PC-3 (cell line): ENCODE measurements around the gene TACC2. TPM values are rescaled to one million over a fixed set of nuclear protein-coding genes. Genes with fewer than 3 reads are reported as not detected.

ENCODE experiments used
- ATAC-seq: fragments of 200-7000 bp; cut with Tn5 transposase; 2 replicates; pipeline ENCODE4 v1.9.1; 2020; ENCODE audit warnings: mild to moderate bottlenecking, moderate library complexity
- BruUV-seq: library from RNA; stranded (reverse); fragments of 400-500 nt; replicated peaks from 2 replicates; lab custom pipeline; 2021; lab: Mats Ljungman, UMichigan
- CTCF ChIA-PET: fragments of 300-600 bp; sonication (Branson Sonifier 250); formaldehyde crosslinking; loops from one replicate; lab custom pipeline; 2022; ENCODE audit warnings: antibody characterized with exemption; lab: Charles Lee
- POLR2A ChIA-PET: fragments of 300-600 bp; sonication (Branson Sonifier 250); formaldehyde crosslinking; loops from one replicate; lab custom pipeline; 2022; ENCODE audit warnings: antibody characterized with exemption; ENCODE audit not compliant: unreplicated experiment; lab: Charles Lee
- DNase-seq: peaks from one replicate; pipeline ENCODE4 v3.0.0-alpha.2; 2015
- H2AFZ ChIP-seq: fragments of 300-600 bp; sonication (generic); 2 replicates; pipeline ENCODE4 v1.6.0; 2016; ENCODE audit warnings: antibody characterized with exemption, low read length
- H3F3A ChIP-seq: fragments of 300-600 bp; sonication (generic); one replicate; pipeline ENCODE4 v1.6.0; 2017; ENCODE audit warnings: antibody characterized with exemption, low read length, control low read depth, mild to moderate bottlenecking; ENCODE audit not compliant: unreplicated experiment
- H3K27ac ChIP-seq: fragments of 300-600 bp; sonication (generic); 2 replicates; pipeline ENCODE4 v1.5.1; 2016; ENCODE audit warnings: mild to moderate bottlenecking, low read length
- H3K27me3 ChIP-seq: fragments of 300-600 bp; sonication (generic); 2 replicates; pipeline ENCODE4 v1.6.1; 2016; ENCODE audit warnings: low read length, mixed read lengths
- H3K36me3 ChIP-seq: fragments of 300-600 bp; sonication (generic); 2 replicates; pipeline ENCODE4 v1.6.1; 2016; ENCODE audit warnings: low read depth, mixed run types, low read length, mixed read lengths
- H3K4me1 ChIP-seq: fragments of 300-600 bp; sonication (generic); 2 replicates; pipeline ENCODE4 v1.5.1; 2016; ENCODE audit warnings: low read length; ENCODE audit not compliant: insufficient read depth
- H3K4me2 ChIP-seq: fragments of 300-600 bp; sonication (generic); 2 replicates; pipeline ENCODE4 v1.6.0; 2016; ENCODE audit warnings: low read length
- H3K4me3 ChIP-seq: fragments of 300-600 bp; sonication (generic); 2 replicates; pipeline ENCODE4 v1.5.1; 2016; ENCODE audit warnings: mild to moderate bottlenecking, low read length, mixed read lengths
- H3K79me2 ChIP-seq: fragments of 300-600 bp; sonication (generic); 2 replicates; pipeline ENCODE4 v1.6.1; 2017; ENCODE audit warnings: low read length, mixed read lengths
- H3K9ac ChIP-seq: fragments of 300-600 bp; sonication (generic); 2 replicates; pipeline ENCODE4 v1.6.0; 2016; ENCODE audit warnings: mild to moderate bottlenecking, low read length
- H3K9me2 ChIP-seq: fragments of 300-600 bp; sonication (generic); replicated peaks from 2 replicates; pipeline ENCODE4 v1.6.1; 2016; ENCODE audit warnings: mixed run types, low read length, mixed read lengths
- H3K9me3 ChIP-seq: fragments of 300-600 bp; sonication (generic); 2 replicates; pipeline ENCODE4 v1.6.1; 2016; ENCODE audit warnings: low read length, mixed read lengths
- H4K20me1 ChIP-seq: fragments of 300-600 bp; sonication (generic); 2 replicates; pipeline ENCODE4 v1.6.1; 2016; ENCODE audit warnings: low read length, mixed read lengths
- EZH2 ChIP-seq: fragments of 300-600 bp; sonication (generic); IDR thresholded peaks from one replicate; pipeline ENCODE4 v1.6.1; 2017; ENCODE audit warnings: antibody characterized with exemption, mild to moderate bottlenecking, low read length; ENCODE audit not compliant: unreplicated experiment
- EZH2phosphoT487 ChIP-seq: fragments of 300-600 bp; sonication (generic); IDR thresholded peaks from 2 replicates; pipeline ENCODE4 v1.6.1; 2018; ENCODE audit warnings: mild to moderate bottlenecking, antibody characterized with exemption, low read length, borderline replicate concordance
- intact Hi-C: fragments of 100-400 bp; cut with micrococcal nuclease; formaldehyde crosslinking; loops from 2 replicates; pipeline ENCODE4 v1.9.0; 2023
- total RNA-seq: library from RNA; depleted of rRNA; stranded (reverse); fragments of >200 nt; gene quantifications from 2 replicates; pipeline ENCODE4 v1.2.3, GENCODE V29; 2014
- TF ChIP-seq, protein P1 (sequence below): fragments of 300-600 bp; sonication (generic); conservative IDR thresholded peaks from 2 replicates; pipeline ENCODE4 v1.5.1; 2017; ENCODE audit warnings: antibody characterized with exemption, low read depth, mild to moderate bottlenecking, low read length

The TACC2 gene
- total RNA-seq, 1 experiment from 2014 or later = 31.7 TPM

DNA sequence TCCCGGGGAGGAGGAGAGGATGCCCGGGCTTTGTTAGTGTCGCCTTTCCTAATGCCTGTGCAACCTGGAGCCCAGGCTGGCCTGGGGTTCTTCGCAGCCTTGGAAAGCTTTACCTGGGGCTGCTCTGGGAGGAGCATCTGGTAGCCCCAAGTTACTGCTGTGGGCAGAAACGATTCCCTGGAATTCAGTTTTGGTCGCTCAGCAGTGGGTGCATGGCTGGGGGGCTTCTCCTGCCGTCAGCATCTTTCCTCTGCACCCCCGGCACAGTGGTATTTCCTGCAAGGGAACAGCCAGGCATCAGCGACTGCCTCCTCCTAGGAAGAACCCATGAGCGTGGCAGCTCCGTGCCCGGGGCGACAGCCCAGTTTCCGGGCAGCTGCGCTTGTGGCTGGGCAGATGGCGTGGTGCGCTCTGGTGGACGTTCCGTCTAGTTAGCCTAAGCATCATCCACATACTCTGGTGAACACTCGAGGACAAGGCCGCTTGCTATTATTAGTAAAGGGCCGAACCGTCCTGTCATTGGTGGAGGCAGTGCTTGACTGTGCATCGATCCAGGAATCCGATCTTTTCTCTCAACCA lies 175.1 kb downstream of the TACC2 start:
- TF ChIP-seq, protein P1, sequence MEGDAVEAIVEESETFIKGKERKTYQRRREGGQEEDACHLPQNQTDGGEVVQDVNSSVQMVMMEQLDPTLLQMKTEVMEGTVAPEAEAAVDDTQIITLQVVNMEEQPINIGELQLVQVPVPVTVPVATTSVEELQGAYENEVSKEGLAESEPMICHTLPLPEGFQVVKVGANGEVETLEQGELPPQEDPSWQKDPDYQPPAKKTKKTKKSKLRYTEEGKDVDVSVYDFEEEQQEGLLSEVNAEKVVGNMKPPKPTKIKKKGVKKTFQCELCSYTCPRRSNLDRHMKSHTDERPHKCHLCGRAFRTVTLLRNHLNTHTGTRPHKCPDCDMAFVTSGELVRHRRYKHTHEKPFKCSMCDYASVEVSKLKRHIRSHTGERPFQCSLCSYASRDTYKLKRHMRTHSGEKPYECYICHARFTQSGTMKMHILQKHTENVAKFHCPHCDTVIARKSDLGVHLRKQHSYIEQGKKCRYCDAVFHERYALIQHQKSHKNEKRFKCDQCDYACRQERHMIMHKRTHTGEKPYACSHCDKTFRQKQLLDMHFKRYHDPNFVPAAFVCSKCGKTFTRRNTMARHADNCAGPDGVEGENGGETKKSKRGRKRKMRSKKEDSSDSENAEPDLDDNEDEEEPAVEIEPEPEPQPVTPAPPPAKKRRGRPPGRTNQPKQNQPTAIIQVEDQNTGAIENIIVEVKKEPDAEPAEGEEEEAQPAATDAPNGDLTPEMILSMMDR = no peak
- TF ChIP-seq EZH2phosphoT487 = no peak
- no peak for TF ChIP-seq EZH2
- H3K4me3 ChIP-seq = no peak overlapping the region
- H2AFZ ChIP-seq = no peak overlapping the region
- intact Hi-C loops = no loop called here
- H3K9me2 ChIP-seq = no peaks in the 10 kb centered on the region
- no peak for DNase-seq
- H3K4me1 ChIP-seq = no peaks in the 10 kb centered on the region
- no peak overlapping the region for H3K27ac ChIP-seq
- no peak overlapping the region for H3K4me2 ChIP-seq
- BruUV-seq = no TSS peak
- no peak for ATAC-seq
- CTCF ChIA-PET = no interaction called here
- H4K20me1 ChIP-seq = no peaks in the 10 kb centered on the region
- POLR2A ChIA-PET = interaction anchor here (0.6 kb wide), 1 partner anchor 48 kb away, joined by 3 read pairs; no protein-coding TSS in a partner anchor
- no peaks in the 10 kb centered on the region for H3K79me2 ChIP-seq
- H3K9me3 ChIP-seq = no peaks in the 10 kb centered on the region
- no peak overlapping the region for H3K9ac ChIP-seq
- H3K36me3 ChIP-seq = no peaks in the 10 kb centered on the region
- no peaks in the 10 kb centered on the region for H3F3A ChIP-seq
- H3K27me3 ChIP-seq = no peaks in the 10 kb centered on the region

DNA sequence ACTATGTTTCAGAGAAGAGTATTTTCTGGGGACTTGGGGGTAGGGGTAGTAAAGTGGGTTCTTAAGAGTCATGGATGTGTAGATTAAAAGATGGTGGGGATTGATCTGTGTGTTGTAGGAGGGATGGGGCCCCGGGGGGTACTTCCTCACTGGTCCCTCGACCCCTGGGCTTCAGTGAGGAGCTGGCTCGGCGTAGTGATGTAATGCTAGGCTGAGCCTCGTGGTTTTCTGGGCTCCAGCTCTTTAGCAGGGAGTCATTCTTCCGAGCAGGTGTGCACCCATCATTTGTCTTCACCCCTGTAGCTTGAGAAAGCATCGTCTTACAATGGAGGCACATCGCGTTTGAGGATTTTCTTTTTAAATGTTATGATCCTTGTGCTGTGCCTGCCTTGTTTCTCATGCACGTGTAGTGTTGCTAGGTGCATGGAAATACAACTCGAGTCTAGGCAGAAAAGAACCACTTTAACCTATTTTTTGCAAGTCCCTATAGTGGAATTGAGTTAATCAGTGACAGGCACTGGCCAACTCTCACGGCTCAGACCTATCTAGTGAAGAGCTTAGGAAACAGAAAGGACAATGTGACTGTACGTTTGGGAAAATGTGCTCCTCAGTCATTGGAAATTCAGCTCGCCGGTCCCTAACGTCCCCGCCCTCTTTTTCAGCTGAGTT lies 176.0 kb downstream of the TACC2 start:
- intact Hi-C loops = no loop called here

More for the DNA sequence above, 176.0 kb downstream of the TACC2 start:
- BruUV-seq = no TSS peak
- Histone ChIP-seq H3K9ac (no peak overlapping the region), H3F3A (no peaks in the 10 kb centered on the region), H4K20me1 (no peaks in the 10 kb centered on the region), H3K27ac (no peak overlapping the region), H3K27me3 (no peaks in the 10 kb centered on the region), H3K4me3 (no peak overlapping the region), H3K4me2 (no peak overlapping the region), H3K36me3 (no peaks in the 10 kb centered on the region), H3K9me2 (no peaks in the 10 kb centered on the region), H3K4me1 (no peaks in the 10 kb centered on the region), H2AFZ (no peak overlapping the region), H3K9me3 (no peaks in the 10 kb centered on the region), H3K79me2 (no peaks in the 10 kb centered on the region)
- ChIA-PET POLR2A (interaction anchor here (0.6 kb wide), 1 partner anchor 48 kb away, joined by 3 read pairs; no protein-coding TSS in a partner anchor), CTCF (no interaction called here)
- ATAC-seq (no peak), DNase-seq (no peak)
- TF ChIP-seq, protein P1 = no peak
- no peak for TF ChIP-seq EZH2phosphoT487
